HepG2 (cell line): Measurements from ENCODE around the gene HS3ST2. TPM values are rescaled to one million over a fixed set of nuclear protein-coding genes. Genes with fewer than 3 reads are reported as not detected.
A peak's percentile ranks its signal among the peaks of the same experiment; 100 is the strongest.

Source experiments
- ATAC-seq: fragments of 200-7000 bp; cut with Tn5 transposase; 3 replicates; pipeline ENCODE4 v1.9.1; 2020; ENCODE audit warnings: mild to moderate bottlenecking, moderate library complexity
- BruUV-seq: library from RNA; stranded (reverse); fragments of 400-500 nt; replicated peaks from 2 replicates; lab custom pipeline; 2021; lab: Mats Ljungman, UMichigan
- CTCF ChIA-PET: fragments of 300-600 bp; formaldehyde crosslinking; extraction: SDS; loops from one replicate; lab custom pipeline; 2021; ENCODE audit warnings: low total read pairs, inconsistent platforms, low intra/inter-chr PET ratio; lab: Yijun Ruan, JAX
- POLR2A ChIA-PET: fragments of 350-600 bp; sonication (Branson Sonifier 250); formaldehyde crosslinking; loops from one replicate; lab custom pipeline; 2020; ENCODE audit warnings: antibody characterized with exemption, inconsistent platforms; lab: Yijun Ruan, JAX
- DNase-seq: peaks from one replicate; pipeline ENCODE4 v3.0.0-alpha.2; 2015; ENCODE audit warnings: low spot score
- FAIRE-seq: peaks from 3 replicates; lab custom pipeline; 2011; peaks lifted over from hg19 to GRCh38; lab: Jason Lieb, UNC
- H2AFZ ChIP-seq: one replicate; pipeline ENCODE4 v1.6.1; 2011; ENCODE audit warnings: low read length, inconsistent platforms
- H3K27ac ChIP-seq: fragments of 300-600 bp; 3 replicates; pipeline ENCODE4 v1.8.0; 2011; ENCODE audit warnings: mixed run types, mild to moderate bottlenecking, mixed read lengths, low read length, inconsistent platforms; ENCODE audit not compliant: insufficient read depth; ENCODE audit errors: extremely low read length
- H3K27me3 ChIP-seq, 2 experiments: fragments of 200-600 bp in 1 of 2; 2 replicates in 1 of 2; 3 replicates in 1 of 2; pipeline versions ENCODE4 v1.6.0 to v1.8.0; 2011; ENCODE audit warnings: low read length in 2 of 2, mild to moderate bottlenecking in 2 of 2, moderate library complexity in 2 of 2, inconsistent platforms in 1 of 2; ENCODE audit not compliant: insufficient read depth in 2 of 2, control insufficient read depth in 1 of 2
- H3K36me3 ChIP-seq, 2 experiments: fragments of 200-600 bp in 1 of 2; replicated peaks in 1 of 2; 2 replicates in 1 of 2; 3 replicates in 1 of 2; pipeline versions ENCODE4 v1.5.1 to v1.8.0; 2011; ENCODE audit warnings: low read length in 2 of 2, inconsistent platforms in 1 of 2; ENCODE audit not compliant: insufficient read depth in 2 of 2, control insufficient read depth in 1 of 2
- H3K4me1 ChIP-seq: 2 replicates; pipeline ENCODE4 v1.5.1; 2012; ENCODE audit warnings: low read length, inconsistent platforms; ENCODE audit not compliant: insufficient read depth
- H3K4me2 ChIP-seq: 2 replicates; pipeline ENCODE4 v1.6.0; 2011; ENCODE audit warnings: low read depth, low read length, inconsistent platforms
- H3K4me3 ChIP-seq, 3 experiments: fragments of 200-600 bp in 1 of 3; sonication (generic), shearing (Covaris generic) in 1 of 3; replicated peaks in 1 of 3; 2 replicates each; pipeline ENCODE4 v1.5.1; 2011 to 2016; ENCODE audit warnings: low read length in 3 of 3, inconsistent platforms in 2 of 3, low read depth in 2 of 3, mild to moderate bottlenecking in 2 of 3, control low read depth in 1 of 3, mixed read lengths in 1 of 3; ENCODE audit not compliant: insufficient read depth in 1 of 3
- H3K79me2 ChIP-seq: one replicate; pipeline ENCODE4 v1.6.1; 2011; ENCODE audit warnings: low read length, inconsistent platforms; ENCODE audit not compliant: insufficient read depth
- H3K9ac ChIP-seq: 2 replicates; pipeline ENCODE4 v1.6.0; 2011; ENCODE audit warnings: mild to moderate bottlenecking, low read depth, low read length, inconsistent platforms; ENCODE audit not compliant: insufficient read depth
- H3K9me3 ChIP-seq: 2 replicates; pipeline ENCODE4 v1.5.1; 2012; ENCODE audit warnings: mild to moderate bottlenecking, low read length
- H4K20me1 ChIP-seq: 2 replicates; pipeline ENCODE4 v1.6.0; 2011; ENCODE audit warnings: inconsistent platforms, mild to moderate bottlenecking, low read length, moderate library complexity; ENCODE audit not compliant: insufficient read depth
- ARID3A ChIP-seq: IDR thresholded peaks from 2 replicates; pipeline ENCODE4 v1.6.1; 2012; ENCODE audit warnings: low read depth, low read length, improper control_type of control experiment
- ATAD3A ChIP-seq: sonication (generic); formaldehyde crosslinking; IDR thresholded peaks from 2 replicates; pipeline ENCODE4 v1.4.0; 2020; ENCODE audit warnings: missing genetic modification reagents
- ATF7 ChIP-seq, 2 experiments: fragments of 450-650 bp in 1 of 2; sonication (generic) in 1 of 2; formaldehyde crosslinking in 1 of 2; IDR thresholded peaks; 2 replicates each; pipeline versions ENCODE4 v1.4.0 to v1.6.1; 2016 to 2020; ENCODE audit warnings: antibody characterized with exemption in 1 of 2, mild to moderate bottlenecking in 1 of 2, missing genetic modification reagents in 1 of 2
- ATRX ChIP-seq: sonication (generic); formaldehyde crosslinking; IDR thresholded peaks from 2 replicates; pipeline ENCODE4 v1.4.0; 2020; ENCODE audit warnings: missing genetic modification reagents, borderline replicate concordance
- DDIT3 ChIP-seq: sonication (generic); formaldehyde crosslinking; IDR thresholded peaks from 2 replicates; pipeline ENCODE4 v1.4.0; 2020; ENCODE audit warnings: mild to moderate bottlenecking, missing genetic modification reagents
- FOXP1 ChIP-seq, 2 experiments: fragments of 450-650 bp in 1 of 2; IDR thresholded peaks; 2 replicates each; pipeline ENCODE4 v1.6.1; 2017 to 2018; ENCODE audit warnings: antibody characterized with exemption in 1 of 2
- HOXD1 ChIP-seq: sonication (generic); formaldehyde crosslinking; IDR thresholded peaks from 2 replicates; pipeline ENCODE4 v1.5.0; 2020; ENCODE audit warnings: missing genetic modification reagents
- KDM2A ChIP-seq: sonication (generic); formaldehyde crosslinking; IDR thresholded peaks from 2 replicates; pipeline ENCODE4 v1.4.0; 2020; ENCODE audit warnings: low read depth, missing genetic modification reagents, borderline replicate concordance
- MIER2 ChIP-seq: IDR thresholded peaks from 2 replicates; pipeline ENCODE4 v1.6.1; 2016; ENCODE audit warnings: missing biosample characterization, missing genetic modification reagents
- MXD4 ChIP-seq: IDR thresholded peaks from 2 replicates; pipeline ENCODE4 v1.6.1; 2016; ENCODE audit warnings: mild to moderate bottlenecking, missing biosample characterization, missing genetic modification reagents
- RAD21 ChIP-seq: fragments of 450-650 bp; formaldehyde crosslinking; IDR thresholded peaks from 2 replicates; pipeline ENCODE4 v1.5.0; 2020; ENCODE audit warnings: mild to moderate bottlenecking
- SALL1 ChIP-seq: sonication (generic); formaldehyde crosslinking; IDR thresholded peaks from 2 replicates; pipeline ENCODE4 v1.8.0; 2022; ENCODE audit warnings: mild to moderate bottlenecking, missing genetic modification reagents
- SNAPC2 ChIP-seq: sonication (generic); formaldehyde crosslinking; IDR thresholded peaks from 2 replicates; pipeline ENCODE4 v1.8.1; 2022; ENCODE audit warnings: mild to moderate bottlenecking, missing genetic modification reagents
- TBX2 ChIP-seq: sonication (generic); formaldehyde crosslinking; IDR thresholded peaks from 2 replicates; pipeline ENCODE4 v1.5.0; 2020; ENCODE audit warnings: missing genetic modification reagents, mild to moderate bottlenecking, borderline replicate concordance
- TCF12 ChIP-seq, 2 experiments: fragments of 450-650 bp in 1 of 2; sonication (generic) in 1 of 2; formaldehyde crosslinking in 1 of 2; IDR thresholded peaks; 2 replicates each; pipeline versions ENCODE4 v1.6.1 to v1.8.0; 2017 to 2022; ENCODE audit warnings: antibody characterized with exemption in 1 of 2, mild to moderate bottlenecking in 1 of 2, missing genetic modification reagents in 1 of 2, moderate library complexity in 1 of 2
- TEAD2 ChIP-seq: sonication (generic); formaldehyde crosslinking; IDR thresholded peaks from 2 replicates; pipeline ENCODE4 v1.9.0; 2021; ENCODE audit warnings: missing genetic modification reagents
- TOE1 ChIP-seq: sonication (generic); formaldehyde crosslinking; IDR thresholded peaks from 2 replicates; pipeline ENCODE4 v1.4.0; 2020; ENCODE audit warnings: mild to moderate bottlenecking, missing genetic modification reagents
- ZFP36L1 ChIP-seq: sonication (generic); formaldehyde crosslinking; IDR thresholded peaks from 2 replicates; pipeline ENCODE4 v1.8.0; 2022; ENCODE audit warnings: mild to moderate bottlenecking, missing genetic modification reagents, moderate library complexity
- ZIK1 ChIP-seq: sonication (generic); formaldehyde crosslinking; IDR thresholded peaks from 2 replicates; pipeline ENCODE4 v1.5.0; 2020; ENCODE audit warnings: mild to moderate bottlenecking, low read depth, missing genetic modification reagents, borderline replicate concordance
- ZNF30 ChIP-seq: sonication (generic); formaldehyde crosslinking; IDR thresholded peaks from 2 replicates; pipeline ENCODE4 v1.5.0; 2020; ENCODE audit warnings: mild to moderate bottlenecking, missing genetic modification reagents
- ZNF432 ChIP-seq: sonication (generic); formaldehyde crosslinking; IDR thresholded peaks from 2 replicates; pipeline ENCODE4 v1.5.0; 2020; ENCODE audit warnings: missing genetic modification reagents, mild to moderate bottlenecking, borderline replicate concordance
- ZNF619 ChIP-seq: sonication (generic); formaldehyde crosslinking; IDR thresholded peaks from 2 replicates; pipeline ENCODE4 v1.4.0; 2020; ENCODE audit warnings: mild to moderate bottlenecking, missing genetic modification reagents
- ZNF724P ChIP-seq: sonication (generic); formaldehyde crosslinking; IDR thresholded peaks from 2 replicates; pipeline ENCODE4 v1.8.0; 2022; ENCODE audit warnings: missing genetic modification reagents, borderline replicate concordance
- ZNF776 ChIP-seq: sonication (generic); formaldehyde crosslinking; IDR thresholded peaks from 2 replicates; pipeline ENCODE4 v1.4.0; 2020; ENCODE audit warnings: mild to moderate bottlenecking, missing genetic modification reagents
- WGBS: methylation state at CpG from one replicate; pipeline ENCODE4 v1.1.6; 2017; ENCODE audit warnings: low lambda C conversion rate; 5-methylcytosine and 5-hydroxymethylcytosine counted together
- in situ Hi-C: cut with HindIII; loops from 2 replicates; pipeline ENCODE4 v1.10.0; 2017; ENCODE audit warnings: low pct_unique_long_range_greater_than_20kb; ENCODE audit not compliant: extremely low pct_ligation_motif_present
- intact Hi-C: fragments of 100-400 bp; cut with micrococcal nuclease; formaldehyde crosslinking; loops from one replicate; pipeline ENCODE4 v1.10.0; 2022; ENCODE audit not compliant: unreplicated experiment
- polyA plus RNA-seq, 8 experiments: library from polyadenylated mRNA; depleted of rRNA in 3 of 8; stranded (reverse) in 7 of 8; unstranded in 1 of 8; fragments of >200 nt; fragmentation: Illumina TruSeq in 4 of 8; extraction: Trizol in 4 of 8; gene quantifications; 2 replicates each; pipeline versions ENCODE4 v1.2.1 to v1.2.3, GENCODE V29; 2011 to 2016; ENCODE audit warnings: low read depth in 4 of 8, missing spikeins in 1 of 8, mixed read lengths in 1 of 8; ENCODE audit not compliant: insufficient read depth in 1 of 8
- total RNA-seq, 5 experiments: library from RNA; depleted of rRNA; stranded (reverse); fragments of >200 nt; fragmentation: Illumina TruSeq; extraction: Trizol; gene quantifications; 2 replicates each; pipeline ENCODE4 v1.2.3, GENCODE V29; 2016; ENCODE audit warnings: low read depth in 1 of 5

Gene HS3ST2
- total and polyA plus RNA-seq, 2 of the 13 experiments (the other 11 are each of a cell fraction or from before 2014, with no cell fraction given), result not detected

- H3K4me3 ChIP-seq, result no peak overlapping the region
- H4K20me1 ChIP-seq, result no peaks in the 10 kb centered on the region
- BruUV-seq, result no TSS peak
- intact Hi-C loops, result loop anchor here (1.0 to 10.0 kb wide), 7 partner anchors 50 to 535 kb away; partner anchors contain the start of gene SCNN1G
- ATAC-seq (peak; percentile 93), DNase-seq (peak; percentile 70), FAIRE-seq (peak; percentile 85)
- no peak overlapping the region for H3K9ac ChIP-seq
- ChIA-PET POLR2A (no interaction called here), CTCF (interaction anchor here (0.8 to 2.4 kb wide), 6 partner anchors 50 to 536 kb away, joined by 3 to 28 read pairs (median 8); no protein-coding TSS in a partner anchor)
- H2AFZ ChIP-seq, result no peak overlapping the region
- no peak overlapping the region for H3K4me2 ChIP-seq
- H3K27me3 ChIP-seq, result peaks cover 3 to 22% of the 10 kb centered on the region in 2 experiments; a peak in 3 of 5 replicates
- no peak overlapping the region for H3K27ac ChIP-seq
- no peaks in the 10 kb centered on the region for H3K4me1 ChIP-seq
- H3K79me2 ChIP-seq, result no peaks in the 10 kb centered on the region
- no peaks in the 10 kb centered on the region for H3K9me3 ChIP-seq
- no peaks in the 10 kb centered on the region for H3K36me3 ChIP-seq
- in situ Hi-C loops, result loop anchor here (5.0 kb wide), 1 partner anchor 48 kb away; no protein-coding TSS in a partner anchor
- WGBS, result 3% methylated on average over 9 of the region's 10 CpGs
- peak; percentile 57; the same call in 1 of the 2 replicates for TF ChIP-seq ZNF776 (CRISPR knock-in tag)
- TF ChIP-seq ATAD3A (CRISPR knock-in tag), result no peak
- 0 out of 2 replicates have a peak, but pooled peaks have one; percentile 33 for TF ChIP-seq KDM2A (CRISPR knock-in tag)
- TF ChIP-seq SNAPC2 (CRISPR knock-in tag), result no peak
- no peak for TF ChIP-seq ATF7 (IDR thresholded peaks at IDR 0.05)
- no peak for TF ChIP-seq ATF7 (CRISPR knock-in tag; IDR thresholded peaks at IDR 0.05)
- TF ChIP-seq ZIK1 (CRISPR knock-in tag), result no peak
- TF ChIP-seq ARID3A, result 0 out of 2 replicates have a peak, but pooled peaks have one; percentile 30
- TF ChIP-seq ZNF432, result no peak
- no peak for TF ChIP-seq HOXD1
- TF ChIP-seq FOXP1 (IDR thresholded peaks at IDR 0.05), result no peak
- TF ChIP-seq FOXP1 (CRISPR knock-in tag; IDR thresholded peaks at IDR 0.05), result no peak
- no peak for TF ChIP-seq ATRX
- TF ChIP-seq TBX2 (CRISPR knock-in tag), result no peak
- no peak for TF ChIP-seq ZFP36L1
- peak; percentile 89 for TF ChIP-seq RAD21 (CRISPR knock-in tag)
- no peak for TF ChIP-seq DDIT3 (CRISPR knock-in tag)
- no peak for TF ChIP-seq MXD4 (CRISPR knock-in tag)
- peak; percentile 20; the same call in 1 of the 2 replicates for TF ChIP-seq SALL1 (CRISPR knock-in tag)
- TF ChIP-seq TCF12 (IDR thresholded peaks at IDR 0.05), result no peak
- no peak for TF ChIP-seq TCF12 (CRISPR knock-in tag; IDR thresholded peaks at IDR 0.05)
- 0 out of 2 replicates have a peak, but pooled peaks have one; percentile 52 for TF ChIP-seq TEAD2 (CRISPR knock-in tag)
- no peak for TF ChIP-seq MIER2 (CRISPR knock-in tag)
- TF ChIP-seq ZNF30, result no peak
- TF ChIP-seq ZNF724P (CRISPR knock-in tag), result no peak
- TF ChIP-seq ZNF619 (CRISPR knock-in tag), result 0 out of 2 replicates have a peak, but pooled peaks have one; percentile 48
- TF ChIP-seq TOE1, result no peak
These were observed 84.9 kb downstream of the HS3ST2 start for GRCh38 chr16:22898874-22899348.
